Sciatic nerve (tissue), 2 donors: ENCODE results near the gene RIT1. TPM values are rescaled to one million over a fixed set of nuclear protein-coding genes. Genes with fewer than 3 reads are reported as not detected.

ENCODE experiments used
- ATAC-seq: fragments of 200-7000 bp; cut with Tn5 transposase; one replicate; pipeline ENCODE4 v1.9.1; 2020; ENCODE audit warnings: mild to moderate bottlenecking, moderate library complexity
- DNase-seq: peaks from one replicate; pipeline ENCODE4 v3.0.0-alpha.2; 2020; ENCODE audit warnings: low spot score
- intact Hi-C: fragments of 100-400 bp; cut with DNase I; formaldehyde crosslinking; loops from one replicate; pipeline ENCODE4 v1.14.2; 2022
- microRNA-seq: library from miRNA; unstranded; fragments of <30 nt; microRNA quantifications from one replicate; pipeline ENCODE4 v1.2.0, GENCODE V29; 2020
- total RNA-seq: library from RNA; stranded (reverse); fragmentation: NEBNext Ultra II Directional; extraction: Animal tissue kit (Norgen Biotek cat#: 25700); gene quantifications from one replicate; pipeline ENCODE4 v1.2.1, GENCODE V29; 2021
- donor health status: DM: no; HTN: no; CAD: no.
- donor health status: DM: no; HTN: no; CAD: no.

Gene RIT1
- total RNA-seq, 1 donor from 2014 or later = 38.8 TPM

DNA sequence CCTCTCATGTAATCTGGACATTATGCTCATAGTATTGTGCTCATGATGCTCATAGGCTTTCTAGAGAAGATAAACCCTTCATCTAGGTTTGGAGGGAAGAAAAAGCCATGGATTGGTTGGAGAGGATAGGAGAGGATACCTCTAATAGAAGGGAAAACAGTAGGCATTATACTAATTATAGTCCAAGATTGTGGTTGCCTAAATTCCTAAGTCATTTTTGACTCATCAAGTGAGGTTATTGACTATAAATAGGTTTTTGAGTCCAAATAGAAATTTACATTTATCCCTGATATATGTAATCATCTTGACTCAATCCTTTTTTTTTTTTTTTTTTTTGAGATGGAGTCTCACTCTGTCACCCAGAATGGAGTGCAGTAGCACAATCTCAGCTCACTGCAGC is 46.8 kb downstream of the RIT1 start:
- DNase-seq (no peak), ATAC-seq (no peak)
- intact Hi-C loops = no loop called here

- DNase-seq (no peak), ATAC-seq (no peak)
- intact Hi-C loops = no loop called here
These were observed 49.3 kb downstream of the RIT1 start for GRCh38 chr1:155861896-155862295.

GRCh38 chr1:155860970-155861510 is 50.1 kb downstream of the RIT1 start:
- no peak for ATAC-seq
- intact Hi-C loops = no loop called here
- DNase-seq = no peak

DNA sequence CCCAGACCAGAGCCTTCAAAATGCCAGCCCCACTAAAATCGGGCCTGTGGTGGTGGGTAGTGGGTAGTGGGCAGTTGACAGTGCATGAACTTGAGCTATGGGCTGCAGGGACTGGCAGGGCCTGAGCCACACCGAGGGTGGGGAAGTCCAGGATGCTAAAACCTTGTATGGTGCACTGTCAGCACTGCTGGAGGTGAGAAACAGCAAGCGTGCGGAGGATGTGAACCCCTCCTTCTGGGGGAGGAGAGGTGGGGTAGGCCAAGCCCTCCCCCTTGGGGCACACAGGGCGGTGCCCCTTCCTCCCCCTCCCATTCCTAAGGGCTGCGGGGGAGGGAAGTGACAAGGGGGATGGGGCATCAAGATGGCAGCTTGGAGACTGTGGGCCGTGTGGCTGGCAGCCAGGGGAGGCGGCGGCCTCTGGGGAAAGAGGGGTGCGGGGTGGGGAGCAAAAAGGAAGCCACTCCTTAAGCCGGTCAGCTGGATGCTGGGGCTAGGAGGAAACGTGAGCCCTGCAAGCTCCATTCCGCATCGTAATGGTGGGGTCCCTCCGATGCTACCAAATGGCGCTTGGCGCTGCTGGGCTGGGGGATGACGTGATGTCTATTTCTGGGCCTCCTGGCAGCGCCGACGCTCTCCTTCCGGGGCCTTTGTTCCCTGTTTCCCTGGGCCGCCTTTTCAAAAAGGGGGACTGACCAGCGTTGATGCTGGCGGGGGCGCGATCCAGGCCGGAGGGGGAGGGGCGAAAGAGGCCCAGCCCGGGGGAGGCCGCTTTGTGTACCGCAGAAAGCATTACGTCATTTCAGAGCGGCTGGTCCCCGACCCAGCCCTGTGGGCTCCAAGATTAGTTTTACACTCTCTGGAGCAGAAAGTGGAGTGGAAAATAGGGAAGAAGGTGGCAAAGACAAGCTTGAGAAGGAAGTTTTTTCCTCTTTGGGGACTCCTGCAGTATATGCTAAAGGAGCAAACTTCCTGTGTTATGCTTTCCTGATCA is 51.0 kb downstream of the RIT1 start:
- ATAC-seq (peak; percentile 71), DNase-seq (peak; percentile 94)
- intact Hi-C loops = no loop called here

DNA sequence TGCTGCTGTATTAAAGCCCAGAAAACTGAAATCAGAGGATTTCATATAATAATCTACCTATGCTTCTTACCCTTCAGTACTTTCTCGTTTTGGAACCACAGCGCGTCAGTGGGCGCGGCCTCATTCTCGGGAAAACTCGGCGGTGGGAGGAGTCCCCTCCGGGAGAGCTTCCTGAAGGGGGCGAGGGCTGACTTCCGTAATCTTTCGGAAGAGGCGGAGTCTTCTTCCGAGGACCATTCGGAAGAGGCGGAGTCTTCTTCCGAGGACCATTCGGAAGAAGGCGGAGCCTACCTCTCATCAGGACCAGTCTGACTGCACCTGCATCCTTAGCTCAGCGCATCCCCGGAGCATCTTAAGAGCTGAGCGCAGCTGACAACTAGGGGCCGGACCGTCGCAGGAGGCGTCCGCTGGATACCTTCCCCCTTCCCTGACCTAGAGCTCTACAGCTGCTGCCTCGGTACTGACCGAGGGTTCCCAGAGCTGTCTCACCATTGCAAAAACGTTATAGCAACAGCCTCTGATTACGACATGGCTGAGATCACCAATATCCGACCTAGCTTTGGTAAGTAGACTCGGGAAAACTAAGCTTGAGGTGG is 51.8 kb downstream of the RIT1 start, which contains the start of gene SYT11:
TSS of gene SYT11 (plus strand) at position 334 of the 596 bp plus-strand sequence. CDS start at position 529, 195 bp downstream.
- DNase-seq (peak; percentile 98), ATAC-seq (peak; percentile 94)
- intact Hi-C loops = no loop called here

GRCh38 chr1:155858800-155859233 is 52.3 kb downstream of the RIT1 start:
- intact Hi-C loops = no loop called here
- ATAC-seq = peak; percentile 1
- DNase-seq = no peak

DNA sequence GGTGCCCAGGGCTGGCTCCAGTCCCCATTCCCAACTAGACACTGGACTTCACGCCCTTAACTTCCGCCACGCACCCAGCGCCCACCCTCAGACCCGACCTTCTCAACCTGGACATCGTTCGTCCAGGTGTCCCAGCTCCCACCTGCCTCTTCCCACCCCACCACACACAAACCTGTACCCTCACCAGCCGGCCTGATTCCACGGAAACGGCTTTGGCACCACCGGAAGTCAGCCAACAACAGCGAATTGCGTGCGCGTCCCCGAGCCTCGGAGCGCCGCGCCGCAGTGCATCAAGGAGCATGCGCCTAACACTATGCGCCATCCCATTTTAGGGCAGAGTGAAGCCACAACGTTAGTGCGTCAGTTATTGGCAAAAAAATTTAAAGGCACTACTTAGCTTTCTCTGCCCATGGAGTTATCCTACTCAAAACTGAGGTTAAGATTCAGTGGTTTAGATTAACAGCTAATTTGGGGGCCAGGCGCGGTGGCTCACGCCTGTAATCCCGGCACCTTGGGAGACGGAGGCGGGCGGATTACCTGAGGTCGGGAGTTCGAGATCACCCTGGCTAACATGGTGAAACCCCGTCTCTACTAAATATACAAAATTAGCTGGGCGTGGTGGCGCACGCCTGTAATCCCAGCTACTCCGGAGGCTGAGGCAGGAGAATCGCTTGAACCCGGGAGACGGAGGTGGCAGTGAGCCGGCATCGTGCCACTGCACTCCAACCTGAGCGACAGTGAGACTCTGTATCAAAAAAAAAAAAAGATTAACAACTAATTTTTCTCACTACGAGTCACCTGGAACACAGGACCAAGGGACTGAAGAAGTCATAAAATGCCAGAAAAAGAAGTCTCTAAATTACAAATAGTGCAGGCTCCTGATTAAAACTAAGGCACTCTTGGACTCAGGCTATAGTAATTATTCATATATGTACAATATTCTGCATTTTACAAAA is 53.9 kb downstream of the RIT1 start, which contains the start of gene GON4L:
TSS of gene GON4L (minus strand) at position 240 of the 956 bp plus-strand sequence. CDS start 3,434 bp downstream, outside the sequence.
- peak; percentile 82 for ATAC-seq

DNA sequence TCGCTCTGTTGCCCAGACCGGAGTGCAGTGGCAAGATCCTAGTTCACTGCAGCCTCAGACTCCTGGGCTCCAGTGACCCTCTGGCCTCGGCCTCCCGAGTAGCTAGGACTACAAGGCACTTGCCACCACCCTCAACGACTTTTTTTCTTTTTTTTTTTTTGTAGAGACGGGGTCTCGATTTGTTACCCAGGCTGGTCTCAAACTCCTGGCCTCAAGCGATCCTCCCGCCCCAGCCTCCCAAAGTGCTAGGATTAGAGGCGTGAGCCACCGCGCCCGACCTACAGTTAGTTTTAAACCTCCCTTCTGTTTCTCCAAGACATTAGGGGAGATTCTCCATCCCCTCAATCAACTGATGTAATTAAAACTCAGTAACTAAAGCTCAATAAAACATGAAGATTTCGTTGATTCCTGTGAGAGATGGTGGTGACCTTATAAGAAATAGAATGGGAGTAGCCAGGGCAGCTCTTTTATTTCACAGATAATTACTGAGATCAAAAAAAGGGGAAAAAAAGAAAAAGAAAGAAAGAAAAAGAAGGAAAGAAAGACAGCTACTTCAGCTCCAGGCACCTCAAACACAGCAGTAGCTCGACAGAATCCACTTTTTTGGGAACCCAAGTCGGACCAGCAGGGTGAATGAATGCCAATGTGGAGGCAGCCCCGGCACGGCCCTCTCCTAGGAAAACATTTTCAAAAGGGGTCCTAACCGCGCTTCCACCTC is 54.7 kb downstream of the RIT1 start:
- ATAC-seq = no peak
- no peak for DNase-seq
- intact Hi-C loops = no loop called here

More for the DNA sequence above, 53.9 kb downstream of the RIT1 start, which contains the start of gene GON4L:
- peak; percentile 91 for DNase-seq
- intact Hi-C loops = no loop called here

DNA sequence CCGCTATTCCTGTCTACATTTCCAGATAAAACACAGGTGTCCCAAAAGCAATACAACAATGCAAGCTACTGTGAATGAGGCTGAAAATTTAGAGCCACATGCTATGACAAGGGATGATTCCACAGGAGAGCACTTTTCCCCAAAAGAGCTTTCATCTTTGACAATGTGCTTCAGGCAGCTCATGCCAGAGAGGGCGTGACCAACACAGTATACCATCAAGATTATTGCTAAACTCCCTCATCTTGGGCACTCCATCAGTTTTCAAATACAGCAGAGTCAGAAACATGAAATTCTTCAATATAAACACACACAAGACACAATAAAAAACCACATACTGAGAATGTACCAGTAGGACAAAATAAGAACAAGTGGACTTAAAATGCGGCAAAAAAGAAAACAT is 60.8 kb downstream of the RIT1 start:
- intact Hi-C loops = no loop called here
- ATAC-seq = no peak
- no peak for DNase-seq

GRCh38 chr1:155847823-155848529 is 63.2 kb downstream of the RIT1 start:
- no peak for ATAC-seq
- intact Hi-C loops = no loop called here
- no peak for DNase-seq

Small RNA genes within 50 kb of the gene (microRNA-seq; reads per million reads assigned to microRNA genes)
- gene MIR6738 = not detected

Other genes starting within 250 kb of the RIT1 start
- 133 TPM for gene YY1AP1, start 222.6 kb downstream of the RIT1 start, total RNA-seq
- gene DAP3, start 222.3 kb downstream of the RIT1 start, total RNA-seq = 65.6 TPM
- gene GON4L, start 54.1 kb downstream of the RIT1 start, total RNA-seq = 79.6 TPM
- gene SYT11, start 51.8 kb downstream of the RIT1 start, total RNA-seq = 45.0 TPM
- 65.4 TPM for gene KHDC4, start 23.1 kb upstream of the RIT1 start, total RNA-seq
- not detected for gene RXFP4, start 30.3 kb upstream of the RIT1 start, total RNA-seq
- gene ARHGEF2, start 67.2 kb upstream of the RIT1 start, total RNA-seq = 196 TPM
- 126 TPM for gene SSR2, start 109.6 kb upstream of the RIT1 start, total RNA-seq
- 37.6 TPM for gene UBQLN4, start 142.4 kb upstream of the RIT1 start, total RNA-seq
- 35.8 TPM for gene LAMTOR2, start 143.4 kb upstream of the RIT1 start, total RNA-seq
- gene RAB25, start 149.8 kb upstream of the RIT1 start, total RNA-seq = not detected
- gene MEX3A, start 171.1 kb upstream of the RIT1 start, total RNA-seq = 1.2 TPM
- gene LMNA, start 203.4 kb upstream of the RIT1 start, total RNA-seq = 322 TPM
- 8.4 TPM for gene SEMA4A, start 242.2 kb upstream of the RIT1 start, total RNA-seq